Activated T-cell treated with anti-CD3 and anti-CD28 coated beads for 24 hours (primary cell): ENCODE measurements around the gene HTT.
"Not testable (repeated sequence)": the region's sequence is repeated elsewhere in the genome, so short reads cannot be mapped to it uniquely, and the experiment has no call there.

Experiments used
- DNase-seq: peaks from one replicate; pipeline ENCODE4 v3.0.0-alpha.2; 2020; ENCODE audit warnings: low read depth

The HTT gene

DNA sequence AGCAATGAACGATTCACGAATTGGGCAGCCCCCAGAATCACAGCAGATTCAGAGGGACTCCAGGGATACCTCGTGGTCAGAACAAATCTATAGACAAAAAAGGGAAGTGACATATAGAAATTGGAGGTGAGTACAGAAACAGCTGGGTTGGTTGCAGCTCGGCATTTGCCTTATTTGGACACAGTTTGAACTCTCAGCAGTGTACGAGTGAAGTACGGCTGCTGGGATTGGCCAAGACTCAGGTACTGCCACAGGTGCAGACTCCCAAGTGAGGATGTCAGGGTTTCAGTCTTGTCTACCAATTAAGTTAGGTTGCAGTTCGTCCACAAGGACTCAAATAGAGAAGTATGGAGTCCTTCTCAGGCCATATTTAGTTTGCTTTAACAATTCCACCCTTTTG is 28.3 kb upstream of the HTT start:
- no peak for DNase-seq

DNA sequence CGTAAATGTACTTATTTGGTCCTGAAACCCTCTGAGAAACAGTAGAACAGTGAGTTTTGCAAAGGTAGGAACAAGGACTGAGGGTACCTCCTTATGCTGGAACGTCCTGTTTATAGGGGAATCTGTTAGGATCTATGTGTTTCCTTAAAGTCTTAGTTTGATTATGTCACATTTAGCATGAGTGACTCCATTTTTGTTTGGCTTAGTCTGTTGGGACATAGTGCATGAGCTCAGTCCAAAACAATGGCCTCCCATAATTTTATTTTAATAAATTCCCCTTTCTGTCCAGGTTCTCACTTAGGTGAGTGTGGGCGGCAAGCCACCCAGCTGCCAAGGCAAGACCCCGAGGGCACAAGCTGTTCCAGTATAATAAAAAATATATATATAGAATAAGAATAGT is 27.9 kb upstream of the HTT start:
- no peak for DNase-seq

DNA sequence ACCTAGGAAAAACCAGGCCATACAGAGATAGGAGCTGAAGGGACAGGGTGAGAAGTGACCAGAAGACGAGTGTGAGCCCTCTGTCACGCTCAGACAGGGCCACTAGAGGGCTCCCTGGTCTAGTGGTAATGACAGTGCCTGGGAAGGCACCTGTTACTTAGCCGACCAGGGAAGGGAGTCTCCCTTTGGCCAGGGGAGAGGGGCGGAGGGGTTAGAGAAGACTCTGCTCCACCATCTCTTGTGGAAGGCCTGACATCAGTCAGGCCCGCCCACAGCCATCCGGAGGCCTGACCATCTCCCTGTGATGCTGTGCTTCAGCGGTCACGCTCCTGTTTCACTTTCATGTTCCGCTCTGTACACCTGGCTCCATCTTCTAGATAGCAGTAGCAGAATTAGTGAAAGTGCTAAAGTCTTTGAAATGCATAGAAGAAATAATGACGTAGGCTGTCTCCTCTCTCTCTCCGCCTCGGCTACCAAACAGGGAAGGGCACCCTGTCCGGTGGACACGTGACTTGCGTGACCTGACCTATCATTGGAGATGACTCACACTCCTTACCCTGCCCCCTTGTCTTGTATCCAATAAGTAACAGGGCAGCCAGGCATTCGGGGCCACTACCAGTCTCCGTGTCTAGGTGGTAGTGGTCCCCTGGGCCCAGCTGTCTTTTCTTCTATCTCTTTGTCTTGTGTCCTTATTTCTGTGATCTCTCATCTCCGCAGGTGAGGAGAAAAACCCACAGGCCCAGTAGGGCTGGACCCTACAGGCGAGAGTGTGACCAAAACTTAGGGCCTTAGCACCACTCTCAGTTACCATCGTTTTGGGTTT is 26.8 kb upstream of the HTT start:
- peak; percentile 53 for DNase-seq

DNA sequence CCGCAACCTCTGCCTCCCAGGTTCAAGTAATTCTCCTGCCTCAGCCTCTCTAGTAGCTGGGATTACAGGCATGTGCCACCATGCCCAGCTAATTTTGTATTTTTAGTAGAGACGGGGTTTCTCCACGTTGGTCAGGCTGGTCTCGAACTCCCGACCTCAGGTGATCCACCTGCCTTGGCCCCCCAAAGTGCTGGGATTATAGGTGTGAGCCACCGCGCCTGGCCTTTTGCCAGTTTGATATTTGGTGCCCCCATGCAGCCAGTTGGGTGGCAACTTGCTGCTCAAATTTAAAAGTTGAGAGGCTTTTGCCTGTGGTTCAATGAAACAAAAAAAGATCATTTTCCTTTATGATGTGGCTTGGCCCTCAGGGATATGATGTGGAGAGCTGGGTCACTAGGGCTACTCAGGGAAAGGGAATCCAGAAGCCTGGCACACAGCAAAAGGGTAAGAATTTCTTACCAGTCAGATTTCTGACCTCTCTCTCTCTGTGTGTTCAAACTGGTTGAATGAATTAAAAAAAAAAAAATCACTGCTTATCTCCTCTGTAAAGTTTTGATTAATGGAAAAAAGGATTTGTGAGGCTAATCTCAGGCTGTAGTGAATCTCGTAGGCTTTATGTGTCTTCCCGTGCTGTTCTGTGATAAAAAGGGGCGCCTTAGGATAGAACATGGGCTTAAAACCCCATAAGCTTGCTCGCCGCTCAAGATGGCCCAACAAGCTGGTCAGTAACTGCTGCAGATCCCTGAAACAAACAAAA is 23.2 kb upstream of the HTT start:
- not testable (repeated sequence) for DNase-seq

DNA sequence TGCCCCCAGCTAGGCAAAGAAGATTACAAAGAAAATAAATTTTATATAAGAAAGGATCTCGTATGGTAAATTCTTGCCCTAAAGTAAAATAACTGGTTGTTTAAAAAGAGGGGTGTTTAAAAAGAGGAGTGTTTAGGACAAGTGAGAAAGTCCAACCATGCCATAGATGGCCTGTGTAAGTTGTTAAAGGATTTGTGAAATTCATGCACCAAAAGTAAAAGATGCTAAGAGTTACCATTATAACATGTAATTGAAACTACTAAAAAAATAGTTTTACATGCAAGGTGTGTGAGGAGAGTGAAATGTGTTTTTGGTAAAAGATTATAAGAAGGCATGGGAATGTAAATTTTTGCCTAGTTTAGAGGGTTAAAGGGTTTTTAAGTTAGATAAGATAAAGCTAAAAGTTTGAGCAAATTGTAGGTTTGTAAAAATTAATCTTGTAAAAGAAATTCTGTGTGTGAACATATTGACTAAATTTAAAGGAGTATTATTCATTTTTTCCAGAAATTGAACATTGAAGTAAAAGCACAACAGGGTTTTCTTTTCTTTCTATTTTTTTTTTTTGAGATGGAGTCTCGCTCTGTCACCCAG is 20.2 kb upstream of the HTT start:
- no peak for DNase-seq

DNA sequence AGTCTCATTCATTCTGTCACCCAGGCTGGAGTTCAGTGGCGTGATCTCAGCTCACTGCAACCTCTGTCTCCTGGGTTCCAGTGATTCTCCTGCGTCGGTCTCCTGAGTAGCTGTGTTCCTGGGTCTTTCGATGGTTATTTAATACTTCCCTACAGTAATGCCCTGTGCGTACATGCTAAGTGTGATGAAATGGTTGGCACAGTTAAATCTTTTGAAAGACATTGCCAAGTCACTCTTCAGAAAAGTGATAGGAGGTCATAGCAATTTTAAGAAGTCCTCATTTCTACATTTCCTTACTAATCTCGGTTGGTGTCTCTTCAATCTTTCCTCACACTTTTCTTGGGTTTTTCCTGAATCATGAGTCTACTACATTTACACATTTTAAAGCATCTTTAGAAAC is 14.5 kb upstream of the HTT start:
- DNase-seq: no peak

DNA sequence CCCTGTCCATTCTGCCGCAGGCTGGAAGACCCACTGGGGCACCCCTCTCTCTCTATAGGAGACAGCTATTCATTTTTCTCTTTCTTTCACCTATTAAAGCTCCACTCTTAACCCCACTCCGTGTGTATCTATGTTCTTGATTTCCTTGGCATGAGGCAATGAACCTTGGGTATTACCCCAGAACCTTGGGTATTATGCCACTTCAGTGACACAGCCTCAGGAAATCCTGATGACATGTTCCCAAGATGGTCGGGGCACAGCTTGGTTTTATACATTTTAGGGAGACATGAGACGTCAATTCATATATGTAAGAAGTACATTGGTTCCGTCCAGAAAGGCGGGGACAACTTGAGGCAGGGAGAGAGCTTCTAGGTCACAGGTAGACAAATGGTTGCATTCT is 13.5 kb upstream of the HTT start:
- no peak for DNase-seq

DNA sequence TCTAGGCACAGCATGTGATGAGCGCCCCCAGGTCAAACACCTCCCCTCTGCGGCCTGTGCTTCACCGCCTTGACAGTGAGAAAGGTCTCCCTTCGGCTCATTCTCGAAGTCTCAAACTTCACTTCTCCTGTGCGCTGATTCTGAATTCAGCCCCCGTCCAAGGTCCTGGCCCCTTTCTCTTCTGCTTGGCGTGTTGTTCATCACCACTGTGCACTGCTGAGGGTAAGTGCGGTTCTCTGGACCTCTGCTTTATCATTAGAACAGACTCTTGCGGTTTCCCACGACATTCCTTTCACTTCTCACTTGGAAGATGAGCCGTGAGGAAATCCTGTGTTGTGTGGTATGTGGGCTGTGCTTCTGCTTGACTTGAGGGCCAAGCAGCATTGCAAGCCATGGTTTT is 12.0 kb upstream of the HTT start:
- no peak for DNase-seq

DNA sequence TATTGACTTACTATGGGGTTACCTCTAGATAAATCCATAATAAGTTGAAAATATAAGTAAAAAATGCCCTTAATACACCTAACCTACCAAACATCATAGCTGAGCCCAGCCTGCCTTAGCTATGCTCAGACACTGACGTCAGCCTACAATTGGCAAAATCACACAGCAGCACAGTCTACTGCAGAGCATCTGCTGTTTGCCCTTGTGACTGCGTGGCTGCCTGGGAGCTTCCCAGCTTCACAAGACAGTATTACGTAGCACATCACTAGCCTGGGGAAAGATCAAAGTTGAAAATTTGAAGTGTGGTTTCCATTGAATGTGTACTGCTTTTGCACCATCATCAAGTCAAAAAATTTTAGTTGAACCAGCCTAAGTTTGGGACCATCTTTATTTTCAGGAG is 8.9 kb upstream of the HTT start:
- DNase-seq: no peak

DNA sequence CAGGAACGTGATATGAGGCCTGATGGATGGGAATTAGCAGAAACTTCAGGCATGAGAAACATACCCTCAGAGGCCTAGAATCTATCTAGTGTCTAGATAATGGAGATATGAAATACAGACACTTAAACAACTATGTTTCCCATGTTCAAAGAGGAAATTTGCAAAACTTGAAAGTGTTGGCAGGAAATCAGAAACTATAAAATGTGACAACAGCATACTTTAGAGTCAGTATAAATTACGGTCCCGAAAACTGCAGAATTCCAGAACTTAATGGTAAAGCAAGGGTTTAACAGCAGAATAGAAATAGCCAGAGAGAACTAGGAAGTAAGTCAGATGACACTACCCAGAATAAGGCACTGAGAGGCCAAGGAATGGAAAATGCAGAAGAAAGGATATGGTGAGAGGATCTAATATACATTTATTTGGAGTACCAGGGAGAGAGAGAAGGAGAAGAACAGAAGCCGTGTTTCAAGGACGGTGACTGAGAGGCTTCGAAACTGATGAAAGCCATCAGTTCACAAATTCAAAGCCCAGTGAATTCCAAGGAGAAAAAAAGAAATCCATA is 7.6 kb upstream of the HTT start:
- DNase-seq: no peak

DNA sequence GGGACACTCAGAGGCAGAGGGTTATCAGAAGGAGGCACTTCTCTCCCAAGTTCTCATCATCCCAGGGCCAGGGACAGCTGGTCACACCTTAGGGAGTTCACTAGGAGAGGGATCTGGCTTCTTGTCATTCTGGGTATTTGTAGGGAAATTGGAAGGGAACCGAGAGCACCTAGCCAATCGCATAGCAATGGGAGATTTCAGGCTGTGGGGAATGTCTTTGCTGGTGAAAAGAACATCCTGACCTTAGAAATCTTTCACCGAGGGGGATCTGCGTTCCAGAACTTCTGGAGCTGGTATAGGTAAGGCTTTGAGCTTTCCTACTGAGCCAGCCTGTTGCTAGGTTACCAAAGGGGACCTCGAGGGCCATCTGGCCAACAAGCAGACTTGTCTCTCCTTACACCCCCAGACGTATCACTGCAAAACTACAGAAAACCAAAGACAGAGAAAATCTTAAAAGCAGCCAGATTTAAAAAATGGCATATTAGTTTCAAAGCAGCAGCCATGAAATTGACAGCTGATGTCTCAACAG is 6.9 kb upstream of the HTT start:
- DNase-seq: no peak

DNA sequence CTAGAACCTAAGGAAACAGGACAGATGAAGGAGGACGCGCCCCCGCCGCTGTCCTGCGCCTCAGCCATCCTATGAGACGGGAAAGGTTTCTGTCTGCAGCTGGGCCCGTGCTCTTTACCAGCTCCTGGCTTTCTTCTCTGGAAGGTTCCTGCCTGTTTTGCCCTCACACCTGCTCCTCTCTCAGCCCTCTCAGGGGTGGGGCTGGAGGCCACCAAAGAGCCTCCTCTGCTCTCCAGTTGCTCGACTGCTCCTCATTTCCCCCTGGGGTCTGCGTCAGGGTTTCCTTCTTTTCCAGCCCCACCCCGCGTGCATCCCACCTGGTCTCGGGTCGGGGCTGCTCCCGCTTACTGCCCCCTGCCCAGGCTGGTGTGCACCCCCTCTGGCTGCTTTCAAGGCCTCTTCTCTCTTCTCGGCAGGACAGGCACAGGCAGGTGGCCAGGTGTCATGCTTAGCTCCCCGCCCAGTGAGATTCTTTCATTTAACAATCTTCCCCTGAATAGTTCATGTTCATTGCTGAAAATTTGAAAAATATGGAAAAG is 4.8 kb upstream of the HTT start:
- DNase-seq: no peak

DNA sequence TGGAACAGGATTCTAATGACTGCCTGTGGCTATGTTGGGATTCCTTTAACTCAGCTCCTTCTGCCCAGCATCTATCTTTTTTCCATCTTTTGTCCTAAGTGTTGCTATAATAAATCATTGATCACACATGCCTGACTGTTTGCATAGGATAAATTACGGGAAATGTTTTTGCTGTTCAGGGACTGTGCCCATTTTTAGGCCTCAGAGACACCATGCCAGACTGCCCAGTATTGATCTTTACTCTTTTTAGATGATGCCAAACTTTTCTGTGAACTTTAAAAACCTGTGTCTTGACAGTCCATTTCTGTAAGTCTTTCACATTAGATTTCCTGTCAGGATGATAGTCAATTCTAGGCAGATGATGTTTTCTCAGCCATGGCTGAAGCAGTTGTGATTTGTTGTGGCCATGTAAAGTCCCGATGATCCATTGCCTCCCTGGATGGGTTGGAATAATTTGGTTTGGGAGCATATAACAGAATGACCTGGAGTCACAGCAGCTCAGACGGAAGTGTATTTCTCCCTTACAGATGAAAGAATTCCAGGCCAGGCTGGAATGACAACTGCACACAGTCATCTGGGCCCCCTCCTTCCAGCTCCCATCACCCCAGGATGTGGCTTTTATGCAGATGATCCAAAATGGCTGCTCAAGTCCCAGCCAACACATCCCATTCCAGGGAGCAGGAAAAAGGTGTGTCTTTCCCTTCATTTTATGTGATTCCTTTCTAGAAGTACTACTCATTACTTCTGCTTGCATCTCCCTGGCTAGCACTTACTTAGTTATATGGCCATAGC is 3.6 kb upstream of the HTT start:
- DNase-seq: no peak

DNA sequence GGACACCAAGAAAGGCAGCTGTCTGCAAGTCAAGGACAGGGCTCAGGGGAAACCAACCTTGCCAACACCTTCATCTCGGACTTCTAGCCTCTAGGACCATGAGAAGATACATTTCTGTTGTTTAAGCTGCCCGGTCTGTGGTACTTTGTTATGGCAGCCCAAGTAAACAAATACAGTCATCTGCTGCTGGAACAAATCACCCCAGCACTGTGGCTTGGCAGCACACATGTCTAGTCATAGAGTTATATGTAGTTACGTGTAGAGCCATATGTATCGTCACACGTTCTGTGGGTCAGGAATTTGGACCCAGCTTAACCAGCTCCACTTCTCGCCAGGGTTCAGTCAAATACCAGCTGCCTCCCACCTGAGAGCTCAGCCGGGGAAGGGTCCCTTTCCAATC is 2.7 kb upstream of the HTT start:
- DNase-seq: no peak

DNA sequence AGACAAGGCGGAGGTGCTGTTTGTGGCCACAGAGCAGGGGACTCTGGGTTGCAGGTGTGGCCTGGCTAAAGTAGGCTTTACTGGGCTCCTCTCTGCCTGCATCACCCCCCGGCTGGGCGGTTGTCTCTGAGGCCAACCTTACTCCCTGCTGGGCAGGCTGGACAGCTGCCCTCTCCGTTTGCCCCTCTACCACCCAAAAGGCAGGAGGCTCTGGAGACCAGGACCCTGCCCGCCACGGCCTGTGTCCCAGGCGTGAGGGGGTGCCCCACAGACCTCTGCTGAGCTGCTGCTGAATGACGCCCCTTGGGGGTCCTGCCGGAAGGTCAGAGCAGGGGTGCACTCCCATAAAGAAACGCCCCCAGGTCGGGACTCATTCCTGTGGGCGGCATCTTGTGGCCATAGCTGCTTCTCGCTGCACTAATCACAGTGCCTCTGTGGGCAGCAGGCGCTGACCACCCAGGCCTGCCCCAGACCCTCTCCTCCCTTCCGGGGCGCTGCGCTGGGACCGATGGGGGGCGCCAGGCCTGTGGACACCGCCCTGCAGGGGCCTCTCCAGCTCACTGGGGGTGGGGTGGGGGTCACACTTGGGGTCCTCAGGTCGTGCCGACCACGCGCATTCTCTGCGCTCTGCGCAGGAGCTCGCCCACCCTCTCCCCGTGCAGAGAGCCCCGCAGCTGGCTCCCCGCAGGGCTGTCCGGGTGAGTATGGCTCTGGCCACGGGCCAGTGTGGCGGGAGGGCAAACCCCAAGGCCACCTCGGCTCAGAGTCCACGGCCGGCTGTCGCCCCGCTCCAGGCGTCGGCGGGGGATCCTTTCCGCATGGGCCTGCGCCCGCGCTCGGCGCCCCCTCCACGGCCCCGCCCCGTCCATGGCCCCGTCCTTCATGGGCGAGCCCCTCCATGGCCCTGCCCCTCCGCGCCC is 1.1 kb upstream of the HTT start:
- DNase-seq: no peak

DNA sequence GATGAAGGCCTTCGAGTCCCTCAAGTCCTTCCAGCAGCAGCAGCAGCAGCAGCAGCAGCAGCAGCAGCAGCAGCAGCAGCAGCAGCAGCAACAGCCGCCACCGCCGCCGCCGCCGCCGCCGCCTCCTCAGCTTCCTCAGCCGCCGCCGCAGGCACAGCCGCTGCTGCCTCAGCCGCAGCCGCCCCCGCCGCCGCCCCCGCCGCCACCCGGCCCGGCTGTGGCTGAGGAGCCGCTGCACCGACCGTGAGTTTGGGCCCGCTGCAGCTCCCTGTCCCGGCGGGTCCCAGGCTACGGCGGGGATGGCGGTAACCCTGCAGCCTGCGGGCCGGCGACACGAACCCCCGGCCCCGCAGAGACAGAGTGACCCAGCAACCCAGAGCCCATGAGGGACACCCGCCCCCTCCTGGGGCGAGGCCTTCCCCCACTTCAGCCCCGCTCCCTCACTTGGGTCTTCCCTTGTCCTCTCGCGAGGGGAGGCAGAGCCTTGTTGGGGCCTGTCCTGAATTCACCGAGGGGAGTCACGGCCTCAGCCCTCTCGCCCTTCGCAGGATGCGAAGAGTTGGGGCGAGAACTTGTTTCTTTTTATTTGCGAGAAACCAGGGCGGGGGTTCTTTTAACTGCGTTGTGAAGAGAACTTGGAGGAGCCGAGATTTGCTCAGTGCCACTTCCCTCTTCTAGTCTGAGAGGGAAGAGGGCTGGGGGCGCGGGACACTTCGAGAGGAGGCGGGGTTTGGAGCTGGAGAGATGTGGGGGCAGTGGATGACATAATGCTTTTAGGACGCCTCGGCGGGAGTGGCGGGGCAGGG is 568 bp downstream of the HTT start:
- peak; percentile 30 for DNase-seq

DNA sequence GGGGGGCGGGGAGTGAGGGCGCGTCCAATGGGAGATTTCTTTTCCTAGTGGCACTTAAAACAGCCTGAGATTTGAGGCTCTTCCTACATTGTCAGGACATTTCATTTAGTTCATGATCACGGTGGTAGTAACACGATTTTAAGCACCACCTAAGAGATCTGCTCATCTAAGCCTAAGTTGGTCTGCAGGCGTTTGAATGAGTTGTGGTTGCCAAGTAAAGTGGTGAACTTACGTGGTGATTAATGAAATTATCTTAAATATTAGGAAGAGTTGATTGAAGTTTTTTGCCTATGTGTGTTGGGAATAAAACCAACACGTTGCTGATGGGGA is 1.1 kb downstream of the HTT start:
- no peak for DNase-seq

DNA sequence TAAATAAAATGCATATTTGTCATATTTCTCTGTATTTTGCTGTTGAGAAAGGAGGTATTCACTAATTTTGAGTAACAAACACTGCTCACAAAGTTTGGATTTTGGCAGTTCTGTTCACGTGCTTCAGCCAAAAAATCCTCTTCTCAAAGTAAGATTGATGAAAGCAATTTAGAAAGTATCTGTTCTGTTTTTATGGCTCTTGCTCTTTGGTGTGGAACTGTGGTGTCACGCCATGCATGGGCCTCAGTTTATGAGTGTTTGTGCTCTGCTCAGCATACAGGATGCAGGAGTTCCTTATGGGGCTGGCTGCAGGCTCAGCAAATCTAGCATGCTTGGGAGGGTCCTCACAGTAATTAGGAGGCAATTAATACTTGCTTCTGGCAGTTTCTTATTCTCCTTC is 3.3 kb downstream of the HTT start:
- no peak for DNase-seq

DNA sequence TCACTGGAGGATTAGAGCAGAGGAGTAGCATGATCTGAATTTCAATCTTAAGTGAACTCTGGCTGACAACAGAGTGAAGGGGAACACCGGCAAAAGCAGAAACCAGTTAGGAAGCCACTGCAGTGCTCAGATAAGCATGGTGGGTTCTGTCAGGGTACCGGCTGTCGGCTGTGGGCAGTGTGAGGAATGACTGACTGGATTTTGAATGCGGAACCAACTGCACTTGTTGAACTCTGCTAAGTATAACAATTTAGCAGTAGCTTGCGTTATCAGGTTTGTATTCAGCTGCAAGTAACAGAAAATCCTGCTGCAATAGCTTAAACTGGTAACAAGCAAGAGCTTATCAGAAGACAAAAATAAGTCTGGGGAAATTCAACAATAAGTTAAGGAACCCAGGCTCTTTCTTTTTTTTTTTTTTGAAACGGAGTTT is 5.2 kb downstream of the HTT start:
- DNase-seq: no peak
